ENCODE data around the gene SLC16A7.

- TF ChIP-seq POLR2AphosphoS5 (IDR thresholded peaks at IDR 0.05; ENCODE audit: low read depth, low read length) (no peak), TAF1 (IDR thresholded peaks at IDR 0.05; ENCODE audit: low read depth, low read length) (no peak), POLR2A (IDR thresholded peaks at IDR 0.05; ENCODE audit: low read depth, low read length) (no peak), PAX5 (IDR thresholded peaks at IDR 0.05; ENCODE audit: insufficient read depth, low read length, severe bottlenecking) (no peak), SPI1 (IDR thresholded peaks at IDR 0.05; ENCODE audit: low read depth, low read length) (no peak)
Observed at GRCh38 chr12:59636945-59637691, 41.3 kb downstream of the SLC16A7 start.
